GM12878 (cell line): ENCODE results near the gene FAM222A. TPM values are rescaled to one million over a fixed set of nuclear protein-coding genes. Genes with fewer than 3 reads are reported as not detected.

Experiments used
- ATAC-seq: fragments of 200-7000 bp; cut with Tn5 transposase; 3 replicates; pipeline ENCODE4 v1.9.1; 2020; ENCODE audit warnings: mild to moderate bottlenecking, moderate library complexity
- BruUV-seq: library from RNA; stranded (reverse); fragments of 400-500 nt; replicated peaks from 2 replicates; lab custom pipeline; 2021; lab: Mats Ljungman, UMichigan
- CTCF ChIA-PET: fragments of 300-600 bp; sonication (Branson Sonifier 250); formaldehyde crosslinking; extraction: SDS; loops from one replicate; lab custom pipeline; 2021; ENCODE audit warnings: inconsistent platforms; lab: Yijun Ruan, JAX
- POLR2A ChIA-PET: fragments of 350-600 bp; formaldehyde crosslinking; extraction: SDS; loops from one replicate; lab custom pipeline; 2021; ENCODE audit warnings: inconsistent platforms; lab: Charles Lee
- RAD21 ChIA-PET: fragments of 300-600 bp; sonication (Branson Sonifier 250); formaldehyde crosslinking; loops from one replicate; lab custom pipeline; 2023; ENCODE audit warnings: antibody characterized with exemption; ENCODE audit not compliant: unreplicated experiment; lab: Charles Lee
- SMC1A ChIA-PET: fragments of 300-600 bp; sonication (Branson Sonifier 250); formaldehyde crosslinking; loops from one replicate; lab custom pipeline; 2023; ENCODE audit not compliant: unreplicated experiment, uncharacterized antibody; lab: Charles Lee
- DNase-seq: peaks from one replicate; pipeline ENCODE4 v3.0.0-alpha.2; 2011; ENCODE audit warnings: low read depth, low spot score
- FAIRE-seq: peaks from 3 replicates; lab custom pipeline; 2011; peaks lifted over from hg19 to GRCh38; lab: Jason Lieb, UNC
- H2AFZ ChIP-seq: 2 replicates; pipeline ENCODE4 v1.6.0; 2011; ENCODE audit warnings: low read depth, low read length, control low read depth; ENCODE audit not compliant: control insufficient read depth
- H3K27ac ChIP-seq: 2 replicates; pipeline ENCODE4 v1.5.1; 2011; ENCODE audit warnings: control low read depth; ENCODE audit not compliant: control insufficient read depth, insufficient read depth
- H3K27me3 ChIP-seq, 2 experiments: replicated peaks in 1 of 2; 2 replicates each; pipeline versions ENCODE4 v1.6.0 to v1.6.1; 2011; ENCODE audit warnings: low read length in 1 of 2; ENCODE audit not compliant: control insufficient read depth in 2 of 2, insufficient read depth in 2 of 2
- H3K36me3 ChIP-seq, 2 experiments: 2 replicates each; pipeline ENCODE4 v1.5.1; 2011; ENCODE audit warnings: low read length in 1 of 2; ENCODE audit not compliant: control insufficient read depth in 2 of 2, insufficient read depth in 2 of 2
- H3K4me1 ChIP-seq: 2 replicates; pipeline ENCODE4 v1.6.1; 2011; ENCODE audit warnings: mild to moderate bottlenecking, low read length, moderate library complexity, mixed read lengths; ENCODE audit not compliant: control insufficient read depth, insufficient read depth
- H3K4me2 ChIP-seq: 2 replicates; pipeline ENCODE4 v1.6.0; 2011; ENCODE audit warnings: control low read depth; ENCODE audit not compliant: control insufficient read depth, insufficient read depth
- H3K4me3 ChIP-seq: fragments of 200-600 bp; sonication (generic); 2 replicates; pipeline ENCODE4 v1.5.1; 2016
- H3K79me2 ChIP-seq: 2 replicates; pipeline ENCODE4 v1.6.0; 2011; ENCODE audit warnings: low read length; ENCODE audit not compliant: control insufficient read depth, insufficient read depth
- H3K9ac ChIP-seq: 2 replicates; pipeline ENCODE4 v1.8.0; 2011; ENCODE audit warnings: low read length, control low read depth, mixed read lengths; ENCODE audit not compliant: control insufficient read depth, insufficient read depth
- H3K9me3 ChIP-seq: replicated peaks from 3 replicates; pipeline ENCODE4 v1.5.1; 2011; ENCODE audit warnings: mild to moderate bottlenecking, low read length; ENCODE audit not compliant: control insufficient read depth, insufficient read depth
- H4K20me1 ChIP-seq: 2 replicates; pipeline ENCODE4 v1.6.0; 2011; ENCODE audit not compliant: control insufficient read depth, insufficient read depth
- HDAC2 ChIP-seq: fragments of 200-600 bp; sonication (generic); IDR thresholded peaks from 2 replicates; pipeline ENCODE4 v1.6.1; 2017
- KDM1A ChIP-seq: fragments of 200-600 bp; sonication (generic); IDR thresholded peaks from 2 replicates; pipeline ENCODE4 v1.6.1; 2016; ENCODE audit warnings: borderline replicate concordance
- NFYA ChIP-seq: IDR thresholded peaks from 2 replicates; pipeline ENCODE4 v1.6.1; 2011; ENCODE audit warnings: low read depth, mild to moderate bottlenecking, low read length, improper control_type of control experiment, borderline replicate concordance
- SUPT20H ChIP-seq: IDR thresholded peaks from 2 replicates; pipeline ENCODE4 v1.6.1; 2011; ENCODE audit warnings: low read depth, mild to moderate bottlenecking, low read length, moderate library complexity, borderline replicate concordance; ENCODE audit not compliant: control insufficient read depth
- TCF12 ChIP-seq: IDR thresholded peaks from 2 replicates; pipeline ENCODE4 v1.6.1; 2011; ENCODE audit warnings: low read depth, mild to moderate bottlenecking, low read length
- WGBS: methylation state at CpG from one replicate; pipeline ENCODE4 v1.1.6; 2016; ENCODE audit warnings: low lambda C conversion rate; ENCODE audit not compliant: insufficient replicate concordance, insufficient coverage; ENCODE audit errors: missing lambda C conversion rate; 5-methylcytosine and 5-hydroxymethylcytosine counted together
- in situ Hi-C: fragments of 300-500 bp; cut with MboI; formaldehyde crosslinking; loops from 9 replicates; pipeline ENCODE4 v1.14.3; 2018; ENCODE audit warnings: mixed read lengths
- intact Hi-C: fragments of 100-400 bp; cut with micrococcal nuclease; formaldehyde crosslinking; loops from one replicate; pipeline ENCODE4 v1.14.2; 2022; ENCODE audit not compliant: unreplicated experiment
- polyA plus RNA-seq, 11 experiments: library from polyadenylated mRNA; depleted of rRNA in 4 of 11; unstranded in 6 of 11; stranded (reverse) in 5 of 11; fragments of >200 nt; fragmentation: Nextera tagmentation in 4 of 11; fragmentation: Illumina TruSeq in 1 of 11; extraction: Ambion mirVana in 4 of 11; extraction: Trizol in 1 of 11; gene quantifications; 1 replicate in 1 of 11; 2 replicates in 10 of 11; pipeline versions ENCODE4 v1.2.1 to v1.2.3, GENCODE V29; 2011 to 2016; ENCODE audit warnings: inconsistent platforms in 2 of 11, missing spikeins in 2 of 11, low read depth in 1 of 11
- total RNA-seq, 4 experiments: library from RNA; depleted of rRNA in 3 of 4; stranded (reverse); fragments of >200 nt in 3 of 4; fragmentation: Illumina TruSeq in 1 of 4; extraction: Trizol in 1 of 4; gene quantifications; 2 replicates each; pipeline versions ENCODE4 v1.2.1 to v1.2.3, GENCODE V29; 2013 to 2021
- TF ChIP-seq, protein P1 (sequence below): fragments of 450-650 bp; IDR thresholded peaks from 2 replicates; pipeline ENCODE4 v1.6.1; 2014; ENCODE audit warnings: mild to moderate bottlenecking

The FAM222A gene
- total and polyA plus RNA-seq, 10 of the 15 experiments (the other 5 are each of a cell fraction or from before 2014, with no cell fraction given) = 0.04 to 0.49 (median 0.14) TPM; not detected in 3

DNA sequence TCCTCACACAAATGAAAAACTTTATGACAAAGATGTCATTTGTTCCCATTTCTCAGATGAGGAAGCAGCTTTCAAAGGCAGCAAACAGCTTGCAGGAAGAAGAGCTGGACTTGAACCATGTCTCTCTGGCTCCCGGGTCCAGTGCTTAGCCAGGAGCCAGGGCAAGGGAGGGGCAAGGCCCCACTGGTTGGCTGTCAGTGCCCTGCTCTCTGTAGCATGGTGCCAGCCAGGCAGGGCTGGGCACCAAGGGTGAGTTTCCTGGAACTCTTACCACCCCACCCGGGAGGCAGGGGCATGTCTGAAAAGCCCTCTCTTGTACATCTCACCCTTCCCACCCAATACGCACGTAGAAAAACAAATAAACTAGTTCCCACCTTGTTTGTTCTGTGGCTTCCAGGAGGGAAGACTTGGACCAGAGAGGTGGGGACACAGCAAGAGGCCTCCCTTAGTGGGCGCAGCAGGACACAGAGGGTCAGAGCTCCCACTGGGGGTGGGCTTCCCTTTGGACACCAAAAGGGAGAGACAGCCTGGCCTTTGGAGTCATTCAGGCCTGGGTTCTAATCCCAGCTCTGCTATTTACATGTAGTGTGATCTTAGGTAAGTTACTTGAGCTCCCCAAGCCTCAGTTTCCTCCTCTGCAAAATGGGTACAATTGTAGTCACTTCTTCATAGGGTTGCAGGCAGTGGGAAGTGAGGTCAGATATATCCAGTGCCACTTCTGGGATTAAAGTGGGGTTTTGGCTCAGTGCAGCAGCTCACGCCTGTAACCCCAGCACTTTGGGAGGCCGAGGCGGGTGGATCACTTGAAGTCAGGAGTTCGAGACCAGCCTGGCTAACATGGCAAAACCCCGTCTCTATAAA, 102.4 kb downstream of the FAM222A start:
- ChIA-PET CTCF (interaction anchor here (0.8 kb wide), 1 partner anchor 29 kb away, joined by 3 read pairs; no protein-coding TSS in a partner anchor), POLR2A (no interaction called here), SMC1A (no interaction called here), RAD21 (no interaction called here)
- no peaks in the 10 kb centered on the region for H4K20me1 ChIP-seq
- no peak overlapping the region for H3K9ac ChIP-seq
- no peaks in the 10 kb centered on the region for H3K36me3 ChIP-seq
- H3K4me2 ChIP-seq = no peak overlapping the region
- H2AFZ ChIP-seq = no peak overlapping the region
- BruUV-seq = no TSS peak
- TF ChIP-seq, protein P1, sequence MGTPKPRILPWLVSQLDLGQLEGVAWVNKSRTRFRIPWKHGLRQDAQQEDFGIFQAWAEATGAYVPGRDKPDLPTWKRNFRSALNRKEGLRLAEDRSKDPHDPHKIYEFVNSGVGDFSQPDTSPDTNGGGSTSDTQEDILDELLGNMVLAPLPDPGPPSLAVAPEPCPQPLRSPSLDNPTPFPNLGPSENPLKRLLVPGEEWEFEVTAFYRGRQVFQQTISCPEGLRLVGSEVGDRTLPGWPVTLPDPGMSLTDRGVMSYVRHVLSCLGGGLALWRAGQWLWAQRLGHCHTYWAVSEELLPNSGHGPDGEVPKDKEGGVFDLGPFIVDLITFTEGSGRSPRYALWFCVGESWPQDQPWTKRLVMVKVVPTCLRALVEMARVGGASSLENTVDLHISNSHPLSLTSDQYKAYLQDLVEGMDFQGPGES = no peak
- no peak for TF ChIP-seq TCF12
- no peak for TF ChIP-seq SUPT20H
- TF ChIP-seq NFYA = no peak
- TF ChIP-seq HDAC2 = no peak
- TF ChIP-seq KDM1A = no peak
- ATAC-seq (no peak), FAIRE-seq (no peak), DNase-seq (no peak)
- no peak overlapping the region for H3K4me3 ChIP-seq
- intact Hi-C loops = no loop called here
- 55% methylated on average over 10 of the region's 10 CpGs for WGBS
- H3K4me1 ChIP-seq = no peaks in the 10 kb centered on the region
- H3K79me2 ChIP-seq = no peaks in the 10 kb centered on the region
- H3K27me3 ChIP-seq = no peaks in the 10 kb centered on the region
- H3K9me3 ChIP-seq = no peaks in the 10 kb centered on the region
- no peak overlapping the region for H3K27ac ChIP-seq
- in situ Hi-C loops = no loop called here
